Measurements from ENCODE around the gene DEPDC4.

DNA sequence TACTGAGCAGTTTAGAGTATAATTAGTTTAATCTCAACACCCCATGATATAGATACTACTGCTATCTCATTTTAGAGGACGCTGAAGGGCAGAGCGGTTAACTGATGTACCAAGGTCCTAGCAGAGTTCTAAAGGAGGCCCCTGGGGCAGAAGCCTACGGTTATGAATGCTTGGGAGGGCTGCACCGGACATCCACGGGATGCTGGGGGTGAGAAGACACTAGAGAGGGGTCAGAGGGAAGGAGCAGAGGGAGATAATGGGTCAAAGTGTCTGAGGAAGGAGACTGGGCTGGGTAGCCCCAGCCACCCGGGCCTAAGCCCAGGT is 67.9 kb downstream of the DEPDC4 start:
- TF ChIP-seq, protein P1, sequence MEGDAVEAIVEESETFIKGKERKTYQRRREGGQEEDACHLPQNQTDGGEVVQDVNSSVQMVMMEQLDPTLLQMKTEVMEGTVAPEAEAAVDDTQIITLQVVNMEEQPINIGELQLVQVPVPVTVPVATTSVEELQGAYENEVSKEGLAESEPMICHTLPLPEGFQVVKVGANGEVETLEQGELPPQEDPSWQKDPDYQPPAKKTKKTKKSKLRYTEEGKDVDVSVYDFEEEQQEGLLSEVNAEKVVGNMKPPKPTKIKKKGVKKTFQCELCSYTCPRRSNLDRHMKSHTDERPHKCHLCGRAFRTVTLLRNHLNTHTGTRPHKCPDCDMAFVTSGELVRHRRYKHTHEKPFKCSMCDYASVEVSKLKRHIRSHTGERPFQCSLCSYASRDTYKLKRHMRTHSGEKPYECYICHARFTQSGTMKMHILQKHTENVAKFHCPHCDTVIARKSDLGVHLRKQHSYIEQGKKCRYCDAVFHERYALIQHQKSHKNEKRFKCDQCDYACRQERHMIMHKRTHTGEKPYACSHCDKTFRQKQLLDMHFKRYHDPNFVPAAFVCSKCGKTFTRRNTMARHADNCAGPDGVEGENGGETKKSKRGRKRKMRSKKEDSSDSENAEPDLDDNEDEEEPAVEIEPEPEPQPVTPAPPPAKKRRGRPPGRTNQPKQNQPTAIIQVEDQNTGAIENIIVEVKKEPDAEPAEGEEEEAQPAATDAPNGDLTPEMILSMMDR (IDR thresholded peaks at IDR 0.05): no peak
- TF ChIP-seq POLR2AphosphoS5 (IDR thresholded peaks at IDR 0.05): no peak
